A549 (cell line): ENCODE data around the gene OAS3.

Experiments used
- CBX2 ChIP-seq: fragments of 200-600 bp; sonication (generic); IDR thresholded peaks from 2 replicates; pipeline ENCODE4 v1.6.1; 2016; ENCODE audit warnings: low read depth, mild to moderate bottlenecking, borderline replicate concordance
- CBX8 ChIP-seq: fragments of 200-600 bp; sonication (generic); IDR thresholded peaks from 2 replicates; pipeline ENCODE4 v1.6.1; 2016
- EHMT2 ChIP-seq: fragments of 200-600 bp; sonication (generic); IDR thresholded peaks from 2 replicates; pipeline ENCODE4 v1.6.1; 2016; ENCODE audit warnings: antibody characterized with exemption, low read depth, mild to moderate bottlenecking, moderate library complexity
- FOSB ChIP-seq: fragments of 250-450 bp; sonication (Bioruptor Pico); IDR thresholded peaks from 2 replicates; pipeline ENCODE4 v1.5.0; 2020; ENCODE audit warnings: mild to moderate bottlenecking, moderate library complexity
- HDAC2 ChIP-seq: fragments of 200-600 bp; sonication (generic); IDR thresholded peaks from 2 replicates; pipeline ENCODE4 v1.6.1; 2016
- JUN ChIP-seq, 2 experiments: fragments of >200 bp; sonication (Bioruptor Twin); formaldehyde crosslinking; IDR thresholded peaks; 2 replicates in 1 of 2; 3 replicates in 1 of 2; pipeline ENCODE4 v1.6.1; 2016 to 2017
- RAD21 ChIP-seq, 2 experiments: fragments of >200 bp in 1 of 2; sonication (Bioruptor Twin) in 1 of 2; formaldehyde crosslinking in 1 of 2; IDR thresholded peaks in 1 of 2; conservative IDR thresholded peaks in 1 of 2; 2 replicates in 1 of 2; 3 replicates in 1 of 2; pipeline ENCODE4 v1.6.1; 2012 to 2018; ENCODE audit warnings: inconsistent platforms in 1 of 2
- SREBF2 ChIP-seq: fragments of 450-650 bp; IDR thresholded peaks from 2 replicates; pipeline ENCODE4 v1.6.1; 2014; ENCODE audit warnings: mild to moderate bottlenecking, moderate library complexity
- TF ChIP-seq, protein P1 (sequence below): fragments of >200 bp; sonication (Bioruptor Twin); formaldehyde crosslinking; IDR thresholded peaks from 3 replicates; pipeline ENCODE4 v1.5.1; 2016
- TF ChIP-seq, protein P2 (sequence below): fragments of 450-650 bp; IDR thresholded peaks from 2 replicates; pipeline ENCODE4 v1.6.1; 2014; ENCODE audit warnings: antibody characterized with exemption
- TF ChIP-seq, protein P3 (sequence below): IDR thresholded peaks from 2 replicates; pipeline ENCODE4 v1.6.1; 2012
- TF ChIP-seq, protein P4 (sequence below): IDR thresholded peaks from 2 replicates; pipeline ENCODE4 v1.6.1; 2012

DNA sequence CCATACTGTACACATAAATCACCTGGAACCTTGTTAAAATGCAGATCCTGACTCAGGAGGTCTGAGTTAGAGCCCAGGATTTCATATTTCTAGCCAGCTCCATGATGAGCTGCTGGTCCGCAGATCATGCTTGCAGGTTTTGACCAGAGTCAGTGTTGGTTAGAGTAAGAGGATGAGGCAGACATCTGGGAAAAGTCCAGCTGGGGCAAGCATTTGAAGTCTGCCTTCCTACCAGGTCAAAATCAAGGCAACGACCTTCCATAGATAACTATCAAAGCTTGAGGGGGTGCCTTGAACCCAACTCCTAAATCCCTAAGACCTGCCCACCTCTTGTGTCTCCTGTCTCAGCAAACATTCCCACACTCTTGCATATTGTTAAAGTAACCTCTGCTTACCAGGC, 49.3 kb downstream of the OAS3 start:
- TF ChIP-seq, protein P1, sequence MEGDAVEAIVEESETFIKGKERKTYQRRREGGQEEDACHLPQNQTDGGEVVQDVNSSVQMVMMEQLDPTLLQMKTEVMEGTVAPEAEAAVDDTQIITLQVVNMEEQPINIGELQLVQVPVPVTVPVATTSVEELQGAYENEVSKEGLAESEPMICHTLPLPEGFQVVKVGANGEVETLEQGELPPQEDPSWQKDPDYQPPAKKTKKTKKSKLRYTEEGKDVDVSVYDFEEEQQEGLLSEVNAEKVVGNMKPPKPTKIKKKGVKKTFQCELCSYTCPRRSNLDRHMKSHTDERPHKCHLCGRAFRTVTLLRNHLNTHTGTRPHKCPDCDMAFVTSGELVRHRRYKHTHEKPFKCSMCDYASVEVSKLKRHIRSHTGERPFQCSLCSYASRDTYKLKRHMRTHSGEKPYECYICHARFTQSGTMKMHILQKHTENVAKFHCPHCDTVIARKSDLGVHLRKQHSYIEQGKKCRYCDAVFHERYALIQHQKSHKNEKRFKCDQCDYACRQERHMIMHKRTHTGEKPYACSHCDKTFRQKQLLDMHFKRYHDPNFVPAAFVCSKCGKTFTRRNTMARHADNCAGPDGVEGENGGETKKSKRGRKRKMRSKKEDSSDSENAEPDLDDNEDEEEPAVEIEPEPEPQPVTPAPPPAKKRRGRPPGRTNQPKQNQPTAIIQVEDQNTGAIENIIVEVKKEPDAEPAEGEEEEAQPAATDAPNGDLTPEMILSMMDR = no peak
- no peak for TF ChIP-seq CBX2
- TF ChIP-seq SREBF2 = no peak
- no peak for TF ChIP-seq EHMT2
- TF ChIP-seq FOSB (CRISPR knock-in tag) = no peak
- no peak for TF ChIP-seq RAD21 (conservative IDR thresholded peaks at IDR 0.05 in 1 of 2, IDR thresholded peaks at IDR 0.05 in 1 of 2)
- TF ChIP-seq, protein P2, sequence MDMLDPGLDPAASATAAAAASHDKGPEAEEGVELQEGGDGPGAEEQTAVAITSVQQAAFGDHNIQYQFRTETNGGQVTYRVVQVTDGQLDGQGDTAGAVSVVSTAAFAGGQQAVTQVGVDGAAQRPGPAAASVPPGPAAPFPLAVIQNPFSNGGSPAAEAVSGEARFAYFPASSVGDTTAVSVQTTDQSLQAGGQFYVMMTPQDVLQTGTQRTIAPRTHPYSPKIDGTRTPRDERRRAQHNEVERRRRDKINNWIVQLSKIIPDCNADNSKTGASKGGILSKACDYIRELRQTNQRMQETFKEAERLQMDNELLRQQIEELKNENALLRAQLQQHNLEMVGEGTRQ = no peak
- no peak for TF ChIP-seq CBX8
- TF ChIP-seq, protein P3, sequence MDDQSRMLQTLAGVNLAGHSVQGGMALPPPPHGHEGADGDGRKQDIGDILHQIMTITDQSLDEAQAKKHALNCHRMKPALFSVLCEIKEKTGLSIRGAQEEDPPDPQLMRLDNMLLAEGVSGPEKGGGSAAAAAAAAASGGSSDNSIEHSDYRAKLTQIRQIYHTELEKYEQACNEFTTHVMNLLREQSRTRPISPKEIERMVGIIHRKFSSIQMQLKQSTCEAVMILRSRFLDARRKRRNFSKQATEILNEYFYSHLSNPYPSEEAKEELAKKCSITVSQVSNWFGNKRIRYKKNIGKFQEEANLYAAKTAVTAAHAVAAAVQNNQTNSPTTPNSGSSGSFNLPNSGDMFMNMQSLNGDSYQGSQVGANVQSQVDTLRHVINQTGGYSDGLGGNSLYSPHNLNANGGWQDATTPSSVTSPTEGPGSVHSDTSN = no peak
- no peak for TF ChIP-seq JUN (IDR thresholded peaks at IDR 0.05)
- TF ChIP-seq, protein P4, sequence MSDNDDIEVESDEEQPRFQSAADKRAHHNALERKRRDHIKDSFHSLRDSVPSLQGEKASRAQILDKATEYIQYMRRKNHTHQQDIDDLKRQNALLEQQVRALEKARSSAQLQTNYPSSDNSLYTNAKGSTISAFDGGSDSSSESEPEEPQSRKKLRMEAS = no peak
- no peak for TF ChIP-seq HDAC2
